Endodermal cell (in vitro differentiated cells): ENCODE results near the gene GAREM1. TPM values are rescaled to one million over a fixed set of nuclear protein-coding genes. Genes with fewer than 3 reads are reported as not detected.

Source experiments
- DNase-seq: peaks from one replicate; pipeline ENCODE4 v3.0.0-alpha.2; 2017
- H3K27ac ChIP-seq: 2 replicates; pipeline ENCODE4 v1.5.1; 2013; ENCODE audit warnings: mild to moderate bottlenecking, low read depth, low read length, moderate library complexity
- H3K27me3 ChIP-seq: 2 replicates; pipeline ENCODE4 v1.6.1; 2013; ENCODE audit warnings: mild to moderate bottlenecking, low read length, moderate library complexity; ENCODE audit not compliant: insufficient read depth, control insufficient read depth, poor library complexity, severe bottlenecking
- H3K36me3 ChIP-seq: 2 replicates; pipeline ENCODE4 v1.7.0; 2013; ENCODE audit warnings: mild to moderate bottlenecking, low read length, moderate library complexity; ENCODE audit not compliant: control insufficient read depth, insufficient read depth
- H3K4me1 ChIP-seq: one replicate; pipeline ENCODE4 v1.7.0; 2013; ENCODE audit warnings: low read length; ENCODE audit not compliant: control insufficient read depth, insufficient read depth
- H3K4me3 ChIP-seq: 2 replicates; pipeline ENCODE4 v1.5.1; 2013; ENCODE audit warnings: mild to moderate bottlenecking, low read length, moderate library complexity
- H3K9ac ChIP-seq: 2 replicates; pipeline ENCODE4 v1.6.1; 2013; ENCODE audit warnings: mild to moderate bottlenecking, low read length, moderate library complexity; ENCODE audit not compliant: poor library complexity, severe bottlenecking; ENCODE audit errors: extremely low read depth
- H3K9me3 ChIP-seq: 2 replicates; pipeline ENCODE4 v1.6.1; 2013; ENCODE audit warnings: mild to moderate bottlenecking, low read length, moderate library complexity; ENCODE audit not compliant: control insufficient read depth
- H3K27ac Mint-ChIP-seq: 2 replicates; pipeline ENCODE4 v1.8.0; 2020; ENCODE audit warnings: mixed read lengths
- H3K27me3 Mint-ChIP-seq: 2 replicates; pipeline ENCODE4 v1.8.0; 2021; ENCODE audit warnings: mild to moderate bottlenecking, mixed read lengths; ENCODE audit not compliant: insufficient read depth
- H3K36me3 Mint-ChIP-seq: 2 replicates; pipeline ENCODE4 v1.8.0; 2020; ENCODE audit warnings: low read depth, mixed read lengths
- H3K4me1 Mint-ChIP-seq: 2 replicates; pipeline ENCODE4 v1.8.0; 2020; ENCODE audit warnings: mixed read lengths
- H3K4me3 Mint-ChIP-seq: 2 replicates; pipeline ENCODE4 v1.8.0; 2020; ENCODE audit warnings: mild to moderate bottlenecking, moderate library complexity, mixed read lengths
- H3K9me3 Mint-ChIP-seq: 2 replicates; pipeline ENCODE4 v1.8.0; 2020; ENCODE audit warnings: mild to moderate bottlenecking, mixed read lengths
- WGBS, 2 experiments: methylation state at CpG; one replicate each; pipeline versions ENCODE4 v1.1.5 to v1.1.7; 2013; ENCODE audit warnings: missing lambda C conversion rate in 2 of 2, mixed read lengths in 1 of 2; ENCODE audit not compliant: insufficient coverage in 1 of 2, insufficient read length in 1 of 2; 5-methylcytosine and 5-hydroxymethylcytosine counted together
- total RNA-seq, 2 donors: library from RNA; stranded (reverse); fragmentation: NEBNext Ultra II Directional in 1 of 2; extraction: Animal tissue kit (Norgen Biotek cat#: 25700) in 1 of 2; gene quantifications; 2 replicates in 1 of 2; 3 replicates in 1 of 2; pipeline ENCODE4 v1.2.1, GENCODE V29; 2021
- TF ChIP-seq, protein P1 (sequence below): fragments of 200-600 bp; sonication (generic); conservative IDR thresholded peaks from 2 replicates; pipeline ENCODE4 v1.5.0; 2021; ENCODE audit warnings: antibody characterized with exemption, mild to moderate bottlenecking

The GAREM1 gene
- total RNA-seq, 2 donors from 2014 or later: 9.2 to 9.4 TPM

DNA sequence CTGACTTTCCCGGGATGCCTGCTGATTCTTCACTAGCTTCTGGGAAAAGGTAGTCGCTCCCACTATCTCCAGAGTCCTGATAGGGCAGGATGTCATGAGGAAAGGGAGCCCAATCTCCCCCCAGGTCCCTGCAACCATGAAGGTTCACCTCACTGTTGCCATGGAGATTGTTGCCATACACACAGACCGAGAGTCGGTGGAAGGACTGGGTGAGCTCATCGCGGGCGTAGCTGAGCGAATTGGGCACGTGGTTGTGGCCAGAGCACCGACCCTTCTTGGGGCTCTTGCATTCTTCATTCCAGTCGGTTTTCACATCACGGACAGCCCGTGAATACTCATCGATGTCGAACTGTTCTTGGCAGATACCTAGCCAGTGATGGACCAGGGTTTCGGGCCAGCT, 183.4 kb downstream of the GAREM1 start:
- Histone ChIP-seq H3K9ac (no peak overlapping the region), H3K27ac (no peak overlapping the region), H3K9me3 (no peaks in the 10 kb centered on the region), H3K36me3 (peaks cover 5% of the 10 kb centered on the region), H3K4me3 (no peak overlapping the region), H3K27me3 (no peaks in the 10 kb centered on the region), H3K4me1 (no peaks in the 10 kb centered on the region)
- H3K4me1 Mint-ChIP-seq: peaks cover 3% of the 10 kb centered on the region
- TF ChIP-seq, protein P1, sequence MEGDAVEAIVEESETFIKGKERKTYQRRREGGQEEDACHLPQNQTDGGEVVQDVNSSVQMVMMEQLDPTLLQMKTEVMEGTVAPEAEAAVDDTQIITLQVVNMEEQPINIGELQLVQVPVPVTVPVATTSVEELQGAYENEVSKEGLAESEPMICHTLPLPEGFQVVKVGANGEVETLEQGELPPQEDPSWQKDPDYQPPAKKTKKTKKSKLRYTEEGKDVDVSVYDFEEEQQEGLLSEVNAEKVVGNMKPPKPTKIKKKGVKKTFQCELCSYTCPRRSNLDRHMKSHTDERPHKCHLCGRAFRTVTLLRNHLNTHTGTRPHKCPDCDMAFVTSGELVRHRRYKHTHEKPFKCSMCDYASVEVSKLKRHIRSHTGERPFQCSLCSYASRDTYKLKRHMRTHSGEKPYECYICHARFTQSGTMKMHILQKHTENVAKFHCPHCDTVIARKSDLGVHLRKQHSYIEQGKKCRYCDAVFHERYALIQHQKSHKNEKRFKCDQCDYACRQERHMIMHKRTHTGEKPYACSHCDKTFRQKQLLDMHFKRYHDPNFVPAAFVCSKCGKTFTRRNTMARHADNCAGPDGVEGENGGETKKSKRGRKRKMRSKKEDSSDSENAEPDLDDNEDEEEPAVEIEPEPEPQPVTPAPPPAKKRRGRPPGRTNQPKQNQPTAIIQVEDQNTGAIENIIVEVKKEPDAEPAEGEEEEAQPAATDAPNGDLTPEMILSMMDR: no peak
- no peak for DNase-seq
- H3K9me3 Mint-ChIP-seq: peaks cover 3% of the 10 kb centered on the region
- no peak overlapping the region for H3K4me3 Mint-ChIP-seq
- WGBS, 2 experiments: 89 to 94% methylated on average over 10 to 16 of the region's 16 CpGs
- no peak overlapping the region for H3K27ac Mint-ChIP-seq
- no peaks in the 10 kb centered on the region for H3K27me3 Mint-ChIP-seq
- H3K36me3 Mint-ChIP-seq: peaks cover 25% of the 10 kb centered on the region

DNA sequence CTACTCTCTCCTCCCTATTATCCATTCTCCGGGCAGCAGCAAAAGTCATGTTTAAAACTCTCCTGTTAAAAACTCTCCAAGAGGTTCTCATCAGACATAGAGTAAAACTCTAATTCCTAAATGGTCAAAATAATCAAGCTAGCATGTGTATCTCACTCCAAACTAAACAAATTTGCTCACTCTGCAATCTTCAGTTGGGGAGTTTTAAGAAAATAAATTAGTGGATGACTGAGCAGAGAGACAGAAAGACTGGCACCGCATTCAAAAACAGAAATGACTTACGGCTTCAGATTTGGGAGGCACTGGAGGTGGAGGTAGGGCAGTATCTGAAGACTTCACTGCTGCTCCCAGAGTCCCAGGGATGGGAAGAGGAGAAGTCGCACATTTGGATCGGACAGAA, 183.9 kb downstream of the GAREM1 start:
- H3K4me1 Mint-ChIP-seq: peaks cover 3% of the 10 kb centered on the region
- 93 to 95% methylated on average over 3 to 5 of the region's 5 CpGs for WGBS, 2 experiments
- H3K4me3 Mint-ChIP-seq: no peak overlapping the region
- no peak for DNase-seq
- Histone ChIP-seq H3K9ac (no peak overlapping the region), H3K9me3 (no peaks in the 10 kb centered on the region), H3K27me3 (no peaks in the 10 kb centered on the region), H3K36me3 (peaks cover 5% of the 10 kb centered on the region), H3K27ac (no peak overlapping the region), H3K4me1 (no peaks in the 10 kb centered on the region), H3K4me3 (no peak overlapping the region)
- TF ChIP-seq, protein P1: no peak
- H3K36me3 Mint-ChIP-seq: peaks cover 22% of the 10 kb centered on the region
- no peak overlapping the region for H3K27ac Mint-ChIP-seq
- no peaks in the 10 kb centered on the region for H3K9me3 Mint-ChIP-seq
- H3K27me3 Mint-ChIP-seq: no peaks in the 10 kb centered on the region

DNA sequence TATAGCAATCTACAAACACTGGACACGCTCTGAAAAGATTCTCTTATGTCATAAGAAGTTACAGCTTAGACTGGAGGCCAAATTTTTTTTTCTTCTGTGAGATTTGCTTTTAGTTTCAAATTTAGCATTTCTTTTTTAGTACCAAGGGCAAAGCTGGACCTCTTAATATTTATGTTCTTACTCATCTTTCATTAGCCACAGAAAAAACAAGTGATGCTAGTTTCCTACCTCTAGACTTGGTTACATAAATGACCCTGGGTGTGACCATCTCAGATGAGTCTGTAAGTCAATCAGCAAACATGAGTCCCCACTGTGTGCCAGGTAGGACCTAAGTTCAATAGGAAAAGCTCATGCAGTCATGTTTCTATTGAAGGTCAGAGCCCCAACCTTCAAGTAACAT, 186.4 kb downstream of the GAREM1 start:
- Mint-ChIP-seq H3K9me3 (peaks cover under 1% of the 10 kb centered on the region), H3K4me3 (no peak overlapping the region), H3K27me3 (no peaks in the 10 kb centered on the region), H3K36me3 (peaks cover 23% of the 10 kb centered on the region), H3K4me1 (peaks cover 3% of the 10 kb centered on the region), H3K27ac (no peak overlapping the region)
- H3K9me3 ChIP-seq: no peaks in the 10 kb centered on the region
- H3K27me3 ChIP-seq: no peaks in the 10 kb centered on the region
- H3K9ac ChIP-seq: no peak overlapping the region
- H3K4me1 ChIP-seq: no peaks in the 10 kb centered on the region
- 100% methylated on average over 1 of the region's 1 CpG; no CpG with 5 or more reads in 1 of the 2 experiments for WGBS, 2 experiments
- H3K27ac ChIP-seq: no peak overlapping the region
- peaks cover 5% of the 10 kb centered on the region for H3K36me3 ChIP-seq
- no peak for DNase-seq
- TF ChIP-seq, protein P1: no peak
- no peak overlapping the region for H3K4me3 ChIP-seq
